Hepatocyte (in vitro differentiated cells): ENCODE results near the gene EXPH5. TPM values are rescaled to one million over a fixed set of nuclear protein-coding genes. Genes with fewer than 3 reads are reported as not detected.

Source experiments
- DNase-seq: peaks from one replicate; pipeline ENCODE4 v3.0.0-alpha.2; 2016; ENCODE audit warnings: low spot score
- H2AFZ ChIP-seq: fragments of 200-600 bp; sonication (generic); 2 replicates; pipeline ENCODE4 v1.6.0; 2016; ENCODE audit warnings: antibody characterized with exemption, mild to moderate bottlenecking
- H3K27ac ChIP-seq: fragments of 200-600 bp; sonication (generic); 2 replicates; pipeline ENCODE4 v1.5.1; 2016; ENCODE audit warnings: mild to moderate bottlenecking
- H3K27me3 ChIP-seq: fragments of 200-600 bp; sonication (generic); 2 replicates; pipeline ENCODE4 v1.6.1; 2016
- H3K36me3 ChIP-seq: fragments of 200-600 bp; sonication (generic); replicated peaks from 2 replicates; pipeline ENCODE4 v1.5.1; 2016; ENCODE audit warnings: low read depth; ENCODE audit not compliant: insufficient read depth
- H3K4me1 ChIP-seq: fragments of 200-600 bp; sonication (generic); 2 replicates; pipeline ENCODE4 v1.5.1; 2016; ENCODE audit warnings: mild to moderate bottlenecking, moderate library complexity; ENCODE audit not compliant: insufficient read depth
- H3K4me2 ChIP-seq: fragments of 200-600 bp; sonication (generic); 2 replicates; pipeline ENCODE4 v1.6.0; 2016
- H3K4me3 ChIP-seq: fragments of 200-600 bp; sonication (generic); 2 replicates; pipeline ENCODE4 v1.5.1; 2016; ENCODE audit warnings: mild to moderate bottlenecking
- H3K79me2 ChIP-seq: fragments of 200-600 bp; sonication (generic); 2 replicates; pipeline ENCODE4 v1.6.0; 2017; ENCODE audit warnings: mild to moderate bottlenecking
- H3K9me2 ChIP-seq: fragments of 200-600 bp; sonication (generic); replicated peaks from 2 replicates; pipeline ENCODE4 v1.6.0; 2017; ENCODE audit warnings: mild to moderate bottlenecking; ENCODE audit not compliant: insufficient read depth
- H3K9me3 ChIP-seq: fragments of 200-600 bp; sonication (generic); 2 replicates; pipeline ENCODE4 v1.5.1; 2016; ENCODE audit warnings: low read depth, mild to moderate bottlenecking
- H4K20me1 ChIP-seq: fragments of 200-600 bp; sonication (generic); 2 replicates; pipeline ENCODE4 v1.6.0; 2016; ENCODE audit warnings: mild to moderate bottlenecking; ENCODE audit not compliant: insufficient read depth, poor library complexity, severe bottlenecking
- EZH2 ChIP-seq: fragments of 200-600 bp; sonication (generic); IDR thresholded peaks from 2 replicates; pipeline ENCODE4 v1.6.1; 2016; ENCODE audit warnings: antibody characterized with exemption, mild to moderate bottlenecking, borderline replicate concordance
- EZH2phosphoT487 ChIP-seq: fragments of 200-600 bp; sonication (generic); IDR thresholded peaks from one replicate; pipeline ENCODE4 v1.6.1; 2018; ENCODE audit warnings: antibody characterized with exemption, mild to moderate bottlenecking, low read depth, moderate library complexity; ENCODE audit not compliant: unreplicated experiment, severe bottlenecking
- WGBS: methylation state at CpG from one replicate; pipeline ENCODE4 v1.1.6; 2016; ENCODE audit warnings: low lambda C conversion rate; ENCODE audit errors: missing lambda C conversion rate; 5-methylcytosine and 5-hydroxymethylcytosine counted together
- polyA plus RNA-seq: library from polyadenylated mRNA; unstranded; fragments of >200 nt; fragmentation: Nextera tagmentation; extraction: Ambion mirVana; gene quantifications from 2 replicates; pipeline ENCODE4 v1.2.1, GENCODE V29; 2016
- total RNA-seq: library from RNA; depleted of rRNA; stranded (reverse); fragments of >200 nt; gene quantifications from 2 replicates; pipeline ENCODE4 v1.2.3, GENCODE V29; 2014
- TF ChIP-seq, protein P1 (sequence below): fragments of 200-600 bp; sonication (generic); IDR thresholded peaks from 2 replicates; pipeline ENCODE4 v1.5.1; 2016; ENCODE audit warnings: antibody characterized with exemption, mild to moderate bottlenecking; ENCODE audit not compliant: poor library complexity

The EXPH5 gene
- total and polyA plus RNA-seq, 2 experiments from 2014 or later: 1.8 to 4.5 TPM

GRCh38 chr11:108536783-108537182 is 56.8 kb downstream of the EXPH5 start:
- 82% methylated on average over 5 of the region's 5 CpGs for WGBS
- Histone ChIP-seq H3K9me3 (no peaks in the 10 kb centered on the region), H3K4me1 (no peaks in the 10 kb centered on the region), H3K27me3 (no peaks in the 10 kb centered on the region), H4K20me1 (no peaks in the 10 kb centered on the region), H3K4me3 (no peak overlapping the region), H3K79me2 (no peaks in the 10 kb centered on the region), H2AFZ (no peak overlapping the region), H3K4me2 (no peak overlapping the region), H3K9me2 (no peaks in the 10 kb centered on the region), H3K36me3 (no peaks in the 10 kb centered on the region), H3K27ac (no peak overlapping the region)
- no peak for DNase-seq
- TF ChIP-seq EZH2: no peak
- TF ChIP-seq EZH2phosphoT487: no peak
- TF ChIP-seq, protein P1, sequence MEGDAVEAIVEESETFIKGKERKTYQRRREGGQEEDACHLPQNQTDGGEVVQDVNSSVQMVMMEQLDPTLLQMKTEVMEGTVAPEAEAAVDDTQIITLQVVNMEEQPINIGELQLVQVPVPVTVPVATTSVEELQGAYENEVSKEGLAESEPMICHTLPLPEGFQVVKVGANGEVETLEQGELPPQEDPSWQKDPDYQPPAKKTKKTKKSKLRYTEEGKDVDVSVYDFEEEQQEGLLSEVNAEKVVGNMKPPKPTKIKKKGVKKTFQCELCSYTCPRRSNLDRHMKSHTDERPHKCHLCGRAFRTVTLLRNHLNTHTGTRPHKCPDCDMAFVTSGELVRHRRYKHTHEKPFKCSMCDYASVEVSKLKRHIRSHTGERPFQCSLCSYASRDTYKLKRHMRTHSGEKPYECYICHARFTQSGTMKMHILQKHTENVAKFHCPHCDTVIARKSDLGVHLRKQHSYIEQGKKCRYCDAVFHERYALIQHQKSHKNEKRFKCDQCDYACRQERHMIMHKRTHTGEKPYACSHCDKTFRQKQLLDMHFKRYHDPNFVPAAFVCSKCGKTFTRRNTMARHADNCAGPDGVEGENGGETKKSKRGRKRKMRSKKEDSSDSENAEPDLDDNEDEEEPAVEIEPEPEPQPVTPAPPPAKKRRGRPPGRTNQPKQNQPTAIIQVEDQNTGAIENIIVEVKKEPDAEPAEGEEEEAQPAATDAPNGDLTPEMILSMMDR: no peak

DNA sequence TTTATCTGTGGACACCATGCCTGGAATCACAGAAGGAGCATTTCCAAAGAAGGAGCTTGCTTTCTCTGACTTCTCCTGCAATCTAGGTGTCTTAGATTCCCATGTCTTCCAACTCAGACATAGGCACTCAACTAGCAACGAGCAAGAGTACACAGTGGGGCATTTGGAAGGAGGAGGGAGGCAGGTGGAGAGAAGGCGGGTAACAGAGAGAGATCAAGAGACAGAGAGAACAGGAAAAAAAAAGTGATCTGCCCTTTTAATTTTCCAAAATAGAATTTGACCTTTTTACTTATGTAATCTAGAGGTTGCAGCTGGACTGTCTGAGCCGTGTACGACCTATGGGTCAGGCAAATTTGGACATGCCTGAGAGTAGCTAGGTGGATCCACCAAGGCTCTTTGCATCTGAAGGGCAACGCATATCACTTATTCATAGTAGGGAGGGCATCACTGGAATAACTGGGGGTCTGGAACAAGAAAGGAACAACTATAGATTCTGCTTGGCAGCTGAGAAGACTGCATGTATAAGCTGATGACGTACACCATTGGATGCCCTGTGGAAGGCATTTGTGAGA is 58.1 kb downstream of the EXPH5 start:
- WGBS: 92% methylated on average over 6 of the region's 6 CpGs
- H3K36me3 ChIP-seq: no peaks in the 10 kb centered on the region

GRCh38 chr11:108534274-108534882 is 59.2 kb downstream of the EXPH5 start:
- Histone ChIP-seq H3K9me2 (no peaks in the 10 kb centered on the region), H3K4me2 (no peak overlapping the region), H3K9me3 (no peaks in the 10 kb centered on the region), H3K4me3 (no peak overlapping the region), H3K36me3 (no peaks in the 10 kb centered on the region), H3K79me2 (no peaks in the 10 kb centered on the region), H3K4me1 (no peaks in the 10 kb centered on the region), H4K20me1 (no peaks in the 10 kb centered on the region), H3K27ac (no peak overlapping the region), H2AFZ (no peak overlapping the region), H3K27me3 (no peaks in the 10 kb centered on the region)
- TF ChIP-seq EZH2phosphoT487: no peak
- no peak for TF ChIP-seq EZH2
- TF ChIP-seq, protein P1: no peak
- DNase-seq: no peak
- whole genome bisulfite sequencing: 68% methylated on average over 2 of the region's 2 CpGs

More for the DNA sequence above, 58.1 kb downstream of the EXPH5 start:
- Histone ChIP-seq H4K20me1 (no peaks in the 10 kb centered on the region), H3K27me3 (no peaks in the 10 kb centered on the region), H3K9me2 (no peaks in the 10 kb centered on the region), H3K4me2 (no peak overlapping the region), H3K9me3 (no peaks in the 10 kb centered on the region), H3K27ac (no peak overlapping the region), H3K4me1 (no peaks in the 10 kb centered on the region), H3K79me2 (no peaks in the 10 kb centered on the region), H3K4me3 (no peak overlapping the region), H2AFZ (no peak overlapping the region)
- DNase-seq: no peak
- TF ChIP-seq EZH2 (no peak), EZH2phosphoT487 (no peak)
- TF ChIP-seq, protein P1: no peak
